Gastroesophageal sphincter (tissue), 4 donors: ENCODE measurements around the gene FBRSL1. TPM values are rescaled to one million over a fixed set of nuclear protein-coding genes. Genes with fewer than 3 reads are reported as not detected.

Experiments used
- ATAC-seq: fragments of 150-250 bp; one replicate; pipeline ENCODE4 v1.9.1; 2016; ENCODE audit warnings: mild to moderate bottlenecking, moderate library complexity
- H3K27ac ChIP-seq, 4 donors: fragments of 200-600 bp; sonication (generic) in 3 of 4; 1 replicate in 3 of 4; 2 replicates in 1 of 4; pipeline ENCODE4 v1.5.1; 2016 to 2019
- H3K27me3 ChIP-seq: fragments of 200-600 bp; sonication (generic); one replicate; pipeline ENCODE4 v1.5.1; 2019
- H3K36me3 ChIP-seq, 2 donors: fragments of 200-600 bp; sonication (generic); one replicate each; pipeline ENCODE4 v1.5.1; 2019; ENCODE audit warnings: control low read depth in 1 of 2
- H3K4me1 ChIP-seq, 3 donors: fragments of 200-600 bp; sonication (generic); 1 replicate in 2 of 3; 2 replicates in 1 of 3; pipeline ENCODE4 v1.5.1; 2016 to 2019; ENCODE audit warnings: control low read depth in 2 of 3
- H3K4me3 ChIP-seq, 2 donors: fragments of 200-600 bp; sonication (generic); one replicate each; pipeline ENCODE4 v1.5.1; 2019; ENCODE audit warnings: mild to moderate bottlenecking in 1 of 2, moderate library complexity in 1 of 2
- H3K9me3 ChIP-seq, 3 donors: fragments of 200-600 bp; sonication (generic); one replicate each; pipeline ENCODE4 v1.5.1; 2017 to 2019; ENCODE audit warnings: control low read depth in 2 of 3
- EP300 ChIP-seq: sonication (generic); formaldehyde crosslinking; IDR thresholded peaks from one replicate; pipeline ENCODE4 v1.6.1; 2017; ENCODE audit warnings: antibody characterized with exemption, mild to moderate bottlenecking
- POLR2A ChIP-seq, 2 donors: fragments of 450-650 bp; IDR thresholded peaks; one replicate each; pipeline ENCODE4 v1.6.1; 2017; ENCODE audit warnings: antibody characterized with exemption in 2 of 2, mild to moderate bottlenecking in 2 of 2, moderate library complexity in 1 of 2
- POLR2AphosphoS5 ChIP-seq: sonication (generic); formaldehyde crosslinking; IDR thresholded peaks from one replicate; pipeline ENCODE4 v1.6.1; 2017; ENCODE audit warnings: antibody characterized with exemption
- WGBS, 2 donors: methylation state at CpG; one replicate each; pipeline ENCODE4 v1.1.5; 2018; ENCODE audit warnings: low coverage in 1 of 2; 5-methylcytosine and 5-hydroxymethylcytosine counted together
- total RNA-seq, 4 donors: library from RNA; depleted of rRNA; stranded (reverse); fragments of >200 nt; gene quantifications; one replicate each; pipeline ENCODE4 v1.1.0, GENCODE V29; 2016
- TF ChIP-seq, protein P1 (sequence below), 4 experiments: fragments of 200-600 bp in 2 of 4; fragments of 450-650 bp in 2 of 4; sonication (generic) in 1 of 4; IDR thresholded peaks; one replicate each; pipeline ENCODE4 v1.5.1; 2017 to 2019; ENCODE audit warnings: antibody characterized with exemption in 4 of 4, mild to moderate bottlenecking in 2 of 4, moderate library complexity in 2 of 4

FBRSL1 gene
- total RNA-seq, 4 donors from 2014 or later, result 8.5 to 24.7 (median 15.5) TPM

DNA sequence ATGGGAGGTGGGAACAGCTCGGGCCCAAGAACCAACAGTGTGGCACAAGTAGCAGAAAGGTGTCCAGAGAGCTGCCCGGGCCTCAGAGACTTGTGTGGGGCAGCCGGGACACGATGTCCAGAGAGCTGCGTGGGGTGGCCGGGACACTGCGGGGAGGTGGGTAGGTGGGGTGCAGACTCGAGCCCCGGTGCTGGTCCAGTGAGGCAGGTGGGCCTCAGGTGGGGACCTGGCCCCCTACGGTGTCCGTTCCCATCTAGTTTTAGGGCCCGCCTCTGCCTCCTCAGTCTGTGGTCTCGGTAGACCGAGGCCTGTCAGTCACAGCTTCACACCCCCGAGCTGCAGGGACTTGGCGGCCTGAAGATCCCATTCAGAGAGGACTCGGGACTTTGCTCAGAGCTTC is 6.3 kb upstream of the FBRSL1 start:
- Histone ChIP-seq H3K4me1 (peaks cover 0 to 7% (median 0%) of the 10 kb centered on the region in 3 donors), H3K27ac (no peak overlapping the region), H3K4me3 (no peak overlapping the region), H3K36me3 (no peaks in the 10 kb centered on the region), H3K27me3 (peaks cover 37% of the 10 kb centered on the region), H3K9me3 (no peaks in the 10 kb centered on the region)
- TF ChIP-seq EP300 (no peak), POLR2AphosphoS5 (no peak), POLR2A (IDR thresholded peaks at IDR 0.05) (no peak)
- TF ChIP-seq, protein P1, sequence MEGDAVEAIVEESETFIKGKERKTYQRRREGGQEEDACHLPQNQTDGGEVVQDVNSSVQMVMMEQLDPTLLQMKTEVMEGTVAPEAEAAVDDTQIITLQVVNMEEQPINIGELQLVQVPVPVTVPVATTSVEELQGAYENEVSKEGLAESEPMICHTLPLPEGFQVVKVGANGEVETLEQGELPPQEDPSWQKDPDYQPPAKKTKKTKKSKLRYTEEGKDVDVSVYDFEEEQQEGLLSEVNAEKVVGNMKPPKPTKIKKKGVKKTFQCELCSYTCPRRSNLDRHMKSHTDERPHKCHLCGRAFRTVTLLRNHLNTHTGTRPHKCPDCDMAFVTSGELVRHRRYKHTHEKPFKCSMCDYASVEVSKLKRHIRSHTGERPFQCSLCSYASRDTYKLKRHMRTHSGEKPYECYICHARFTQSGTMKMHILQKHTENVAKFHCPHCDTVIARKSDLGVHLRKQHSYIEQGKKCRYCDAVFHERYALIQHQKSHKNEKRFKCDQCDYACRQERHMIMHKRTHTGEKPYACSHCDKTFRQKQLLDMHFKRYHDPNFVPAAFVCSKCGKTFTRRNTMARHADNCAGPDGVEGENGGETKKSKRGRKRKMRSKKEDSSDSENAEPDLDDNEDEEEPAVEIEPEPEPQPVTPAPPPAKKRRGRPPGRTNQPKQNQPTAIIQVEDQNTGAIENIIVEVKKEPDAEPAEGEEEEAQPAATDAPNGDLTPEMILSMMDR (IDR thresholded peaks at IDR 0.05), result no peak
- WGBS, 2 donors, result 83 to 88% methylated on average over 3 to 7 of the region's 17 CpGs
- no peak for ATAC-seq

DNA sequence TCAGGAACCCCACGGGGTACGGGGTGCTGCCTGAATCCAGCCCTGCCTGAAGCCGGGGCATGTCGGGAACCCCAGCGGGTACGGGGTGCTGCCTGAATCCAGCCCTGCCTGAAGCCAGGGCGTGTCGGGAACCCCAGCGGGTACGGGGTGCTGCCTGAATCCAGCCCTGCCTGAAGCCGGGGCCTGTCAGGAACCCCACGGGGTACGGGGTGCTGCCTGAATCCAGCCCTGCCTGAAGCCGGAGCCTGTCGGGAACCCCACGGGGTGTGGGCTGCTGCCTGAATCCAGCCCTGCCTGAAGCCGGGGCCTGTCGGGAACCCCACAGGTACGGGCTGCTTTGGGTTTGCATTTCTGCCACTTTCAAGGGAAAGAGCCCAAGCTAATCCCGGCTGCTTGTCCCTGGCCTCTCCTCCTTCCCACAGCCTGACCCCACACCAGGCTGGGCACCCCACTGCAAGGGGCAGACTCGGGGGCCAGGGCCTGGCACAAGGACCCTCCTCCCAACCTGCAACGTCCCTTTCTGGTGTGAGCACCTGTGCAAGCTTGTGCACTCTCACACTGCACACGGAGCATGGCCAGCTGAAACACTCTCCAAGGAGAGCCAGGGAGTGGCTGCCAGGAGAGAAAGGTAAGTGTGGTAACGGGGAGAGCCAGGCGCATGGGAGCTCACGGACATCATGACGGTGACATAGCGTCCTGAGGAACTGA is 5.6 kb upstream of the FBRSL1 start:
- H3K9me3 ChIP-seq, result no peaks in the 10 kb centered on the region
- peaks cover 0 to 14% (median 0%) of the 10 kb centered on the region in 3 donors for H3K4me1 ChIP-seq
- H3K4me3 ChIP-seq, result no peak overlapping the region
- H3K27me3 ChIP-seq, result peaks cover 34% of the 10 kb centered on the region
- no peak overlapping the region for H3K27ac ChIP-seq
- H3K36me3 ChIP-seq, result no peaks in the 10 kb centered on the region
- WGBS, 2 donors, result no CpG with 5 or more reads among the region's 28 CpGs
- TF ChIP-seq POLR2AphosphoS5, result no peak
- TF ChIP-seq, protein P1 (IDR thresholded peaks at IDR 0.05), result no peak
- no peak for TF ChIP-seq POLR2A (IDR thresholded peaks at IDR 0.05)
- TF ChIP-seq EP300, result no peak
- no peak for ATAC-seq

DNA sequence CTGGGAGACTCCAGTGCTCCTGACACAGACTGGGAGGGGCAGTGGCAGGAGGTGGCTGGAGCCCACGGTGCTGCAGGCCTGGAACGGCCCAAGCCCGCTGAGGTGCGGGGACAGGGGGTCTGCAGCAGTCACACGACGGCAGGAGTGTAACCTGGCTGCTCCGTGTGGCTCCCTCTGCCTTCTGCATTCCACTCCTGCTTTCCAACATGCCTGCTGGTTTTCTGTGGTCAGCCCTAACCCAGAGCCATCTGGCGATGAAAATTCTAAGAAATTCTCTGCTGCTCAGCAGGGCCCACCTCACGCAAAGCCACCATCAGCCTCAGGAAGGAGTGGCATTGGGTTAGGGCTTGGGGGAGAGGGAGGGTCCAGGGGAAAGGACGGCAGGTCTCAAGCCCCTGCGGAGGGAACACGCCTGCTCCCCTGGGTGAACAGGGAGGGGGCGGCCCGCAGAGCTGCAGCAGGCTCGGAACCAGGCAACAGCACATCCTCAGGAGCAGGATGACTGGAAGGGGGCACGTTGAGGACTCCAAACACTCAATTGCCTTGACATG is 5.0 kb upstream of the FBRSL1 start:
- no peaks in the 10 kb centered on the region for H3K9me3 ChIP-seq
- H3K27me3 ChIP-seq, result peaks cover 28% of the 10 kb centered on the region
- 50 to 58% methylated on average over 3 to 6 of the region's 16 CpGs for WGBS, 2 donors
- peaks cover 0 to 16% (median 0%) of the 10 kb centered on the region in 3 donors for H3K4me1 ChIP-seq
- no peak overlapping the region for H3K27ac ChIP-seq
- H3K4me3 ChIP-seq, result no peak overlapping the region
- TF ChIP-seq POLR2AphosphoS5 (no peak), POLR2A (IDR thresholded peaks at IDR 0.05) (no peak), EP300 (no peak)
- TF ChIP-seq, protein P1 (IDR thresholded peaks at IDR 0.05), result no peak
- no peaks in the 10 kb centered on the region for H3K36me3 ChIP-seq
- no peak for ATAC-seq

DNA sequence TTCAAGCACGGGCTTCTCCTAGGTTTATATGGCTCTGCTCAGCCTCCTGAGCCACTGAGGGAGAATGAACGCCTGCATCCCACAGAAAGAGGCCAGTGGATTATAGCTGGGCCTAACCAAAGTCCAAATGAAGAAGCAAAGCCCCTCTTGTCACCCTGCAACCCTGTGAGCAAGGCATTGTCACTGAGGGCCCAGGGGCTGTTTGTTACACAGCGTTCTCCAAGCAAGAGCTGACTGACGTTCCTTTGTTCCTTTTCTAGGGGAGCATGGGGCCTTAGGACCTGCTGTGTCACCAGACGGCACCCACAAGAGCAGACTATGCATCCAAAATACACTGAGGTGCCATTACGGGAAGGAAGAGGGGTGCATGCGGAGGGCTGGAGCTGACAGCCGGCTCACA is 4.3 kb upstream of the FBRSL1 start:
- no peak for ATAC-seq
- TF ChIP-seq POLR2A (IDR thresholded peaks at IDR 0.05), result no peak
- TF ChIP-seq EP300, result no peak
- TF ChIP-seq, protein P1 (IDR thresholded peaks at IDR 0.05), result no peak
- no peak for TF ChIP-seq POLR2AphosphoS5
- Histone ChIP-seq H3K27ac (no peak overlapping the region), H3K4me1 (peaks cover 0 to 16% (median 0%) of the 10 kb centered on the region in 3 donors), H3K36me3 (no peaks in the 10 kb centered on the region), H3K4me3 (no peak overlapping the region), H3K27me3 (peaks cover 21% of the 10 kb centered on the region), H3K9me3 (no peaks in the 10 kb centered on the region)
- whole genome bisulfite sequencing, 2 donors, result 89 to 98% methylated on average over 3 to 6 of the region's 8 CpGs

DNA sequence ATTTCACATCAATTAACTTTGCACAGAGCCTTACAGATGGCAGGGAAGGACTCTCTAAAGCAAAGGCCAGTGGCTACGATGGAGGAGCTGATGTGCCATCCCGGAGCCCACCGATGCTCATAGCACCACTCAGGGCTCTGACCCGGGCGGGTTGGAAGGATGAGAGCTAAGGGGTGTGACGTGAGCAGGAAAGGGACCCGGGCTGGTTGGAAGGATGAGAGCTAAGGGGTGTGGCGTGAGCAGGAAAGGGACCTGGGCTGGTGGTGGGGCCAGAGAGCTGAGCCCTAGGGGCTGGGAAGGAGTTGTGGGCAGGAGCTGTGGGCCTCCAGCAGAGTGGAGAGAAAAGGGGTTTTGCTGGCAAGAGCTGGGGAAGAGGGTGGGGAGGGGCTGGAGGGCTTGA is 3.8 kb upstream of the FBRSL1 start:
- H3K27me3 ChIP-seq, result peaks cover 18% of the 10 kb centered on the region
- H3K27ac ChIP-seq, result no peak overlapping the region
- H3K9me3 ChIP-seq, result no peaks in the 10 kb centered on the region
- H3K4me1 ChIP-seq, result peaks cover 0 to 20% (median 2%) of the 10 kb centered on the region in 3 donors
- no peak overlapping the region for H3K4me3 ChIP-seq
- H3K36me3 ChIP-seq, result no peaks in the 10 kb centered on the region
- WGBS, 2 donors, result 74 to 75% methylated on average over 2 to 8 of the region's 8 CpGs
- TF ChIP-seq POLR2A (IDR thresholded peaks at IDR 0.05) (no peak), POLR2AphosphoS5 (no peak), EP300 (no peak)
- TF ChIP-seq, protein P1 (IDR thresholded peaks at IDR 0.05), result no peak
- ATAC-seq, result no peak
